ENCODE measurements around the gene ZNF814. TPM values are rescaled to one million over a fixed set of nuclear protein-coding genes. Genes with fewer than 3 reads are reported as not detected.

The ZNF814 gene
- total and polyA plus RNA-seq, 2 experiments from 2014 or later, result 80.4 to 86.9 TPM

GRCh38 chr19:57927587-57927986 lies 38.8 kb upstream of the ZNF814 start:
- no peaks in the 10 kb centered on the region for H3K9me2 ChIP-seq (ENCODE audit: insufficient read depth)
- no peaks in the 10 kb centered on the region for H3K27me3 ChIP-seq (ENCODE audit: insufficient read depth)
- DNase-seq (ENCODE audit: low spot score), result no peak
- Mint-ChIP-seq H3K4me1 (no peaks in the 10 kb centered on the region), H3K36me3 (ENCODE audit: low read depth) (peaks cover 94% of the 10 kb centered on the region), H3K27me3 (ENCODE audit: insufficient read depth, low read depth, poor library complexity) (peaks cover 1% of the 10 kb centered on the region), H3K27ac (no peak overlapping the region), H3K4me3 (no peak overlapping the region), H3K9me3 (peaks cover 63% of the 10 kb centered on the region)
- no peaks in the 10 kb centered on the region; the same call in 1 of the 2 replicates for H4K20me1 ChIP-seq (replicated peaks; ENCODE audit: insufficient read depth)
- TF ChIP-seq ZNF114 (CRISPR knock-in tag; IDR thresholded peaks at IDR 0.05) (no peak), ETS1 (IDR thresholded peaks at IDR 0.05) (no peak), JUNB (IDR thresholded peaks at IDR 0.05; ENCODE audit: unreplicated experiment) (no peak), ZNF462 (CRISPR knock-in tag; IDR thresholded peaks at IDR 0.05) (no peak), REST (IDR thresholded peaks at IDR 0.05; ENCODE audit: unreplicated experiment) (no peak), STAT1 (IDR thresholded peaks at IDR 0.05; ENCODE audit: unreplicated experiment) (no peak), CREB1 (CRISPR knock-in tag; IDR thresholded peaks at IDR 0.05; ENCODE audit: low read depth) (no peak), EZH2phosphoT487 (IDR thresholded peaks at IDR 0.05; ENCODE audit: unreplicated experiment) (no peak), NANOG (IDR thresholded peaks at IDR 0.05; ENCODE audit: borderline replicate concordance) (no peak)
- H3K36me3 ChIP-seq (ENCODE audit: insufficient read depth), result peaks cover 66% of the 10 kb centered on the region
- H3K4me2 ChIP-seq, result no peak overlapping the region
- peaks cover 3% of the 10 kb centered on the region; the same call in 1 of the 2 replicates for H3F3A ChIP-seq (replicated peaks; ENCODE audit: low read depth)
- no peaks in the 10 kb centered on the region for H3K4me1 ChIP-seq (ENCODE audit: insufficient read depth)
- no peak for ATAC-seq
- no peak overlapping the region for H3K27ac ChIP-seq (ENCODE audit: low read depth)
- peaks cover 49% of the 10 kb centered on the region for H3K79me2 ChIP-seq (replicated peaks; ENCODE audit: insufficient read depth)
- H3K4me3 ChIP-seq, result no peak overlapping the region
- H2AFZ ChIP-seq, result no peak overlapping the region
